Measurements from ENCODE around the gene ZP2. TPM values are rescaled to one million over a fixed set of nuclear protein-coding genes. Genes with fewer than 3 reads are reported as not detected.
"Not testable (repeated sequence)": the region's sequence is repeated elsewhere in the genome, so short reads cannot be mapped to it uniquely, and the experiment has no call there.

Gene ZP2
- total RNA-seq, 2 experiments from 2014 or later, result not detected

GRCh38 chr16:21156011-21156410, 55.4 kb downstream of the ZP2 start:
- H3K4me3 Mint-ChIP-seq, H3K9me3 Mint-ChIP-seq, H3K27me3 Mint-ChIP-seq, DNase-seq, H3K36me3 Mint-ChIP-seq, H3K27ac Mint-ChIP-seq: not testable (repeated sequence)
- peaks cover 26% of the 10 kb centered on the region for H3K4me1 Mint-ChIP-seq

DNA sequence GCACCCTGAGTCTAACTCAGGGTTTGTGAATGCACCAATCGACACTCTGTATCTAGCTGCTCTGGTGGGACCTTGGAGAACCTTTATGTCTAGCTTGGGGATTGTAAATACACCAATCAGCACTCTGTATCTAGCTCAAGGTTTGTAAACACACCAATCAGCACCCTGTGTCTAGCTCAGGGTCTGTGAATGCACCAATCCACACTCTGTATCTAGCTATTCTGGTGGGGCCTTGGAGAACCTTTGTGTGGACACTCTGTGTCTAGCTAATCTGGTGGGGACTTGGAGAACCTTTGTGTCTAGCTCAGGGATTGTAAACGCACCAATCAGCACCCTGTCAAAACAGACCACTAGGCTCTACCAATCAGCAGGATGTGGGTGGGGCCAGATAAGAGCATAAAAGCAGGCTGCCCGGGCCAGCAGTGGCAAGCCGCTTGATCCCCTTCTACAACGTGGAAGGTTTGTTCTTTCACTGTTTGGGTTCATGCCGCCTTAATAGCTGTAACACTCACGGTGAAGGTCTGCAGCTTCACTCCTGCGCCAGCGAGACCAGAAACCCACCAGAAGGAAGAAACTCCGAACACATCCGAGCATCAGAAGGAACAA, 58.1 kb downstream of the ZP2 start:
- not testable (repeated sequence) for DNase-seq, H3K36me3 Mint-ChIP-seq, H3K27ac Mint-ChIP-seq, H3K9me3 Mint-ChIP-seq, H3K4me1 Mint-ChIP-seq, H3K4me3 Mint-ChIP-seq
- peaks cover 22% of the 10 kb centered on the region for H3K27me3 Mint-ChIP-seq

- not testable (repeated sequence) for H3K9me3 Mint-ChIP-seq, H3K4me1 Mint-ChIP-seq, H3K36me3 Mint-ChIP-seq, DNase-seq, H3K27ac Mint-ChIP-seq, H3K4me3 Mint-ChIP-seq
- peaks cover 22% of the 10 kb centered on the region for H3K27me3 Mint-ChIP-seq
Observed at GRCh38 chr16:21152160-21153030, 59.0 kb downstream of the ZP2 start.

- Mint-ChIP-seq H3K27ac (no peak within 1 kb of the TSS), H3K36me3 (no peaks in the 10 kb centered on the region), H3K4me3 (no peak within 1 kb of the TSS), H3K4me1 (no peaks in the 10 kb centered on the region), H3K9me3 (no peaks in the 10 kb centered on the region), H3K27me3 (peaks cover 34% of the 10 kb centered on the region)
- DNase-seq, result no peak
Observed at GRCh38 chr16:21150375-21151001, 60.9 kb downstream of the ZP2 start, which contains the start of gene DNAH3. Gene DNAH3, minus strand, starts transcription at chr16:21150846. Its CDS starts 527 bp downstream, at chr16:21150319.

Other genes with a start within 250 kb of the ZP2 start
- not detected for gene DNAH3, start 60.7 kb downstream of the ZP2 start, total RNA-seq
- 1 to 10 TPM; 5.9 to 7.3 TPM for gene LDAF1, start 52.9 kb downstream of the ZP2 start, total RNA-seq
- gene ANKS4B, start 22.1 kb upstream of the ZP2 start, total RNA-seq, result not detected
- not detected for gene CRYM, start 66.7 kb upstream of the ZP2 start, total RNA-seq

Data from activated naive CD8-positive, alpha-beta T cell treated with anti-CD3 and anti-CD28 coated beads for 36 hours (primary cell).